ENCODE data around the gene RIBC2.
"Not testable (repeated sequence)": the region's sequence is repeated elsewhere in the genome, so short reads cannot be mapped to it uniquely, and the experiment has no call there.

Gene RIBC2

DNA sequence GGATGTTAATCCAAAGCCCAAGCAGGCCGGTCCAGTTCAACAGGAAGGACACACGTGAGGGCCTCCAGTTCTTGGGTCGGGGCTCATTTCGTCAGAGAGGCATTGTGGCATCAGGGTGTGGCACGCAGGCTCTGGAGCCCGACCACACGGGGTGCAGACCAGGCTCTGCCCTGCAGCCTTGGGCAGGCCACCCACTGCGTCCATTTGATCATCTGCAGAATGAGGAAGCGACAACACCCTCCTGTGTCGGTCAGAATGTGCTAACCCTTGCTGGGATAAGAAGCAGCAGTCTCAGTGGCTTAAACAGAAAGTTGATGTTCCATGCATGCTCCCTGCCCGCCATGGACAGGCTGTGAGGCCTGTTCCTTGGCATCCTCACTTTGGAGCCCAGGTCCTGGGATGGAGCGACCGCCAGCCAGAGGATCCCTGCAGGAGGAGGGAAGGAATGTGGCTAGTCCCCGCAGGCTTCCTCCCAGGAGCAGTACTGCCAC is 10.8 kb downstream of the RIBC2 start:
- in situ Hi-C loops (cut with HindIII; ENCODE audit: low sequenced_read_pairs): no loop called here

DNA sequence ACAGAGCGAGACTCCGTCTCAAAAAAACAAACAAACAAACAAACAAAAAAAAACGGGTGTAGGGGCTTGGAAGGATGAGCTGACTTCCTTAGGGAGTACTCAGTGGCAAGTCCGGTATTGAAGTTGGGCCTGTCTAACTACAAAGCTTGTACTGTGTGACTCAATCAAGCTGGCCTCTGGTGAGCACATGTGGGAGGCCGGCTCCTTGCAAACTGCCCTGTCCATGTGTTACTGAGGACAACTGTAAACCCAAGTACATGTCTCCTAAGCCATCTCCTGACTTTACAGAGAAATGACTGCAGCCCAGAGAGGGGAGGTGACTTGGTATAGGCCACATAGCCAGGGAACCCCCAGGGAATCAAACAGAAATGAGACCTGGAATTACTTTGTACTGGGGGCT is 11.6 kb downstream of the RIBC2 start:
- in situ Hi-C loops (cut with HindIII; ENCODE audit: low sequenced_read_pairs): loop anchor here (5.0 kb wide), 1 partner anchor 102 kb away; no protein-coding TSS in a partner anchor

DNA sequence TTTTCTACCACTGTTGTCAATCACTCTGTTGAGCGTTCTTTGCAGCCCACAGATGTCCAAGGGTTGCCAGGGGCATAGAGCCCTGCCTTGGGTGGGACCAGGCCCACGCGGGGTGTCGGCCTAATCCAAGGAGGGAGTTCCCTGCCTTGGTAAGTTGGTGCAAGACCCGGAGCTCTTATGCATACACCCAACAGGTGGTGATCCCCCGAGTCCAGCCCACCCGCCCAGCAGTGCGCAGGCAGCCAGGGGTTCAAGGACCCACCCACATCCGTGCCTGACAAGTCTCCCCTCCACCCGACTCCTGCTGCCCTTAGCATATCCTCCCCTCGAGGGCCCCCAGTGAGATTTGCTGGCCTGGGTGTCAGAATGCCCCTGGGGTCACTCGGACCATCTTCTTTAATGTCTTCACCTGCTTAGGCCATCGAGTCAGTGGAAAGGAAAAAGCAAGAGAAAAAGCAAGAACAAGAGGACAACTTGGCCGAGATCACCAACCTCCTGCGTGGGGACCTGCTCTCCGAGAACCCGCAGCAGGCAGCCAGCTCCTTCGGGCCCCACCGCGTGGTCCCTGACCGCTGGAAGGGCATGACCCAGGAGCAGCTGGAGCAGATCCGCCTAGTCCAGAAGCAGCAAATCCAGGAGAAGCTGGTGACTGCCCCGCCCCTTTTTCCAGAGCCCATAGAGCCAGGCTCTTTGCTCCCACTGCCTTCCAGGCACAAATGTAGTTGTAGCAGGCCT is 12.2 kb downstream of the RIBC2 start:
- in situ Hi-C loops (cut with HindIII; ENCODE audit: low sequenced_read_pairs): loop anchor here (5.0 kb wide), 1 partner anchor 102 kb away; no protein-coding TSS in a partner anchor

DNA sequence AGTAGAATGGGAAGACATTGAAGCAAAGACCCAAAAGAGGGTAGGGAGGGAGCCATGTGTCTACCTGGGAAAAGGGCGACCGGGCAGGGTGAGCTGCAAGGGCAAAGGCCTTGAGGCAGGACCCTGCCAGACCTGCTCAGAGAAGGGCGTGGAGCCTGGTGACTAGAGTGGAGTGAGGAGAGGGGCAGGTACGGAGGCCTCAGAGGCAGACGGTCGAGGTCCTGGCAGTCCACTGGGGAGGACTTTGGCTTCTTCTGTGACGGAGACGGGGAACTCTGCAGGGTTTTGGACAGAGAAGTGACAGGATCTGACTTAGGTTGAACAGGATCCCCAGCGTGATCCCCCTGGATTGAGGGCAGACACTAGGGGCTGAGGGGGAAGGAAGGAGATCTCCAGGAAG is 12.9 kb downstream of the RIBC2 start:
- in situ Hi-C loops (cut with HindIII; ENCODE audit: low sequenced_read_pairs): loop anchor here (5.0 kb wide), 1 partner anchor 101 kb away; no protein-coding TSS in a partner anchor

DNA sequence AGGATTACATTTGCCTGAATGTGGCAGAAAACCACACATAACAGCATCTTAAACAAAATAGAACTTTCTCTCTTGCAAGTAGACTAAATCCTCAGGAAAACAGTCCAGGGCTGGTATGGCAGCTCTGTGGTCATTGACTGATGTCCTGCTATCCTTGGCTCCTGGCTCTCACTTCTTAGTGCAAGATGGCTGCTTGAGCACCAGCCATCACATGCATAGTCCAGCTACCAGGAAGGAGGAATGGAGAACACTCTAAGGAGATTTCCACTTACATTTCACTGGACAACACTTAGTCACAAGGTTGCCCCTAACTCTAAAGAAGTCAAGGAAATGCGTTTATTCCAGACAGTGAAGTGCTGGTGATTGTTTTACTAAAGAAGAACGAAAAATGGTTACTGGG is 13.6 kb downstream of the RIBC2 start:
- in situ Hi-C loops (cut with HindIII; ENCODE audit: low sequenced_read_pairs): loop anchor here (5.0 kb wide), 1 partner anchor 100 kb away; no protein-coding TSS in a partner anchor

DNA sequence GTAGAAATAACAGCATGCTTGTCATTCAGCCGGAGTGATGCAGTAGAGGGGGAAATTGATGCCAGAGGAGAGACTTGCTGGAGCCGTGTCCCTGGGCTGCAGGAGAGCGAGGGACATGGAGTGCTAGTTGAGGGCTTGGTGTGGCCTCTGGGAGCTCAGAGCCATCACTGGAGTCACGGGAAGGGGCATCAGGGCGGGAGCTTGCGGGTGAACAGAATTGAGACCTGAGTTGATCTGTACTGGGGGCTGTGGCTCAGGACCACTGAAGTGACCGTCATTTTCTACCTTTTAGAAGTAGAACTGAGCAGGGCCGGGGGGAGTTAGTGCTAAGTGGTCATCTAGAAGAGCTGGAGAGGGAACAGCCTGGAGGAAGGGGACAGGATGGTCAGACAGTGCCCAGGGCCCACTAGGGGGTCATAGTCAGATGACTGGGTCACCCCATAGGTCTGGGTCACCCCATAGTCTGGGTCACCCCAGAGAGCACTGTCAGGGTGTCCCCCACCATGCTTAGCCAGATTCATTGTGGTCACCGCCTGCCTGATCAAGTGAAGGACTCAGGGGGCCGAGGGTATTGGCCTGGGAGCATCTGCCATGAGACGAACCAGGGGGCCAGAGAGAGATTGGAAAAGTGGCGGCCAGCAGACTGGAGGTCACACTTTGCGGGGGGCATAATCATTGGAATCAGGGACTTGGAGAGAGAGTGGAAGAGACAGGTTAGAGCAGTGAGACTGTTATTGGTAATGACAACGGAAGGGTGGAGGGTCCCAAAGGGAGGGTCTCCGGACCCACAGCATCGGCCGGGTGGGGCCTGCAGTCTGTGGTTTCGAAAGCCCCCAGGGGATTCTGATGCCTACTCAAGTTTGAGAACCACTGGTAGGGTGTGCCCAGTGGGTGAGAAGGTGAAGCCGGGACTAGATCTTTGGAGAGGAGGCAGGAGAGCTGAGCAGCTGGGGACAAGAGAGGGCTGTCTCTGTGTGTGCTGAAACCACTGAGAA is 15.2 kb downstream of the RIBC2 start:
- in situ Hi-C loops (cut with HindIII; ENCODE audit: low sequenced_read_pairs): loop anchor here (5.0 kb wide), 1 partner anchor 99 kb away; no protein-coding TSS in a partner anchor

DNA sequence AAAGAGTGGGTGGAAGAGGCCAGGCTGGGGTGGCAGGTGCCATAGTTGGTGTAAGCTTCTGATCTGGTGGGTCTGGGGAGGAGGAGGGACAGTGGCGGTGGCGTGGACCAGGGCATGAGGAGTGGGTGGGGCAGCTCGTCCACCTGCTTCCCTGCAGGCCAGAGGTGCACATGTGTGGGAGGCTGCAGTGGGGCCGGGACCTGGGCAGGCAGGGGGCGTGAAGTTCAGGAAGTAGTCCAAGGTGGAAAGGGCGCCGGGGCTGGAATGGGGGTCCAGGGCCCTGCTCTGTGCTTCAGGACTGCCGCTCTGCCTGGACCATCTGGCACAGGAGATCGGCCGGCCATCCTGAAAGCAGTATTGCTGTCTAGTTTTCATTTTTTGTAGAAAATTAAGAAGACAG is 15.9 kb downstream of the RIBC2 start:
- in situ Hi-C loops (cut with HindIII; ENCODE audit: low sequenced_read_pairs): loop anchor here (5.0 kb wide), 1 partner anchor 98 kb away; no protein-coding TSS in a partner anchor

DNA sequence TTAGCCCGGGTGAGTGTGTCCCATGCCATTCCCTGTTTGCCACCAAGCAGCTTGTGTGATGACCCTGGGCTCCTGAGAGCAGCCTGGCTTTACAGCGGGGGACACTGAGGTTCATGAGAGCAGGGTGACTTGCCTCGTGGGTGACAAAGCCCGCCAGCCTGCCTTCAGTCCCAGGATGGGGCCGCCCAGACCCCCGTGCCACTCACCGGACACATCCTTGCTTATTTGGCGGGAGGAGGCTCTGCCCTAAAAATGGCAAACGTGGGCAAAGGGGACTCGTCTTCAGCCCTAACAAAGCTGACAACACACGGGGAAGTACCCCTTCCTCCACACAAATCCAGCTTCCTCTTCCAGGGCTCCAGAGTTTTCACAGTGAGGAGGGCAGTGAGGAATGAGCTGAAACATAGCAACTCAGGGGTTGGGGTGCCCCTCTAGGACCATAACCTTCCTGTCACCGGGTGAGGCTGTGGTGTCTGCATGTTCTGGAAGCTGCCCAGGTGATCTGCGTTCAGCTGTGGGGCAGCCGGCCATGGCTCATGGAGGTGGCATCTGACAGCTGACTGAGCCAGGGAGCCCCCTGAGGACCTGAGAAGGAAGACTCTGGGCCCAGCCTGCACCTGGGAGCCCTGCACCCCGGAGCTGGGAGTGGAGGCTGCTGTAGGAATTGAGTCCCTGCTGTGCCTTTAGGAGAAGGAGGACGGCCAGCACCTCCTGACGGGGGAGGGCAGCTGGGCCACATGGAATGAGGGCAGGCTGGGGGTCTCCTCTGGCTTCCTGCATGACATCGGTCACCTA is 16.7 kb downstream of the RIBC2 start:
- in situ Hi-C loops (cut with HindIII; ENCODE audit: low sequenced_read_pairs): loop anchor here (5.0 kb wide), 2 partner anchors 97 to 153 kb away; no protein-coding TSS in a partner anchor

DNA sequence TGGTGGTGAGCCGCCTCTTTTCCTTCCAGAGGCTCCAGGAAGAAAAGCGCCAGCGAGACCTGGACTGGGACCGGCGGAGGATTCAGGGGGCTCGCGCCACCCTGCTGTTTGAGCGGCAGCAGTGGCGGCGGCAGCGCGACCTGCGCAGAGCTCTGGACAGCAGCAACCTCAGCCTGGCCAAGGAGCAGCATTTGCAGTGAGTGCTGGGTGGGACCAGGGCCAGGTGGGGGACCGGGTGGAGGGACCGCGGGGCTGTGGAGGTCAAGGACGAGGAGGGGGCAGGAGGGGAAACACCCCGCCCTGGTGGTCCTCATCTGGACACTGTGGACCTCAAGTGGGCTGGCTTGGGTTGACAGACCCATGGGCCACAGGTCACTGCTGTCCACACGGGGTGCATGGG is 17.4 kb downstream of the RIBC2 start:
- in situ Hi-C loops (cut with HindIII; ENCODE audit: low sequenced_read_pairs): loop anchor here (5.0 kb wide), 1 partner anchor 154 kb away; no protein-coding TSS in a partner anchor

DNA sequence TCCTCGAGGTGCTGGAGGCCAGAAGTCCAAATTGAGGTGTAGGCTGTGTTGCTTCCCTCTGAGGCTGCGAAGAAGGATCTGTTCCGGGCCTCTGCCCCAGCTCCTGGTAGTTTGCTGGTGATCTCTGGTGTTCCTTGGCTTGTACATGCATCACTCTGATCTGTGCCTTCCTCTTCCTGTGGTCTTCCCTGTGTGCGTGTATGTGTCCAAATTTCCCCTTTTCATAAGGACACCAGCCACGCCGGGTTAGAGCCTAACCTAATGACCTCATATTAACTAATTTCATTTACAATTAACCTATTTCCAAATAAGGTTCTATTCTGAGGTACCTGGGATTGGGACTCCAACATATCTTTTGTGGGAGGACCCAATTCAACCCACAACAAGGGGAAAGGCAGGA is 21.5 kb downstream of the RIBC2 start:
- in situ Hi-C loops (cut with HindIII; ENCODE audit: low sequenced_read_pairs): loop anchor here (5.0 kb wide), 1 partner anchor 158 kb away; no protein-coding TSS in a partner anchor

DNA sequence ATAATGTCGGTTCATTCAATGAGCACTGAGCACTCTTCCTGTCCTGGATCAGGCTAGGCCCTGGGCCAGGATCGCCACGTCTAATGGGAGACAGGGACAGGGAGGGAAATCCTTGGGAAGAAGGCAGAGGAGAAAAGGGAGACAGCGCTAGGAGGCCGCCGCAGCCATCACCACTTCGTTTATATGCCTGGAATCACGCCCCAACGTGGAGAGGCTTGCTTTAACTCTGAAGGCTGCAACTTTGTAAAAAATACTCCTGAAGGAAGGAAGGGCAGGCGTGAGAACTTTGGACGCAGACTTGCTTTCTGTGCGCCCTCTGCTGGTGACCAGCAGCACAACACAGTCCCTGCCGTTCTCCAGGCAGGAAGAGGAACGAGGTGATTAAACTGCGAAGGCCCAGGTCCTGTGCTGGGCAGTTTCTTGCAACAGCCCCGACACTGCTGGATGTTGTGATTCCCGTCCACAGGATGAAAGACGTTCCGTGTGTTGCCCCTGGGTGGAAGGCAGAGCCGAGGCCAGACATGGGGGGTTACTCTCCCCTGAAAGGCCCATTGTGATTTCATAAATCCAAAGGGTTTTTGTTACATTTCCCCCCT is 22.1 kb downstream of the RIBC2 start:
- in situ Hi-C loops (cut with HindIII; ENCODE audit: low sequenced_read_pairs): no loop called here

DNA sequence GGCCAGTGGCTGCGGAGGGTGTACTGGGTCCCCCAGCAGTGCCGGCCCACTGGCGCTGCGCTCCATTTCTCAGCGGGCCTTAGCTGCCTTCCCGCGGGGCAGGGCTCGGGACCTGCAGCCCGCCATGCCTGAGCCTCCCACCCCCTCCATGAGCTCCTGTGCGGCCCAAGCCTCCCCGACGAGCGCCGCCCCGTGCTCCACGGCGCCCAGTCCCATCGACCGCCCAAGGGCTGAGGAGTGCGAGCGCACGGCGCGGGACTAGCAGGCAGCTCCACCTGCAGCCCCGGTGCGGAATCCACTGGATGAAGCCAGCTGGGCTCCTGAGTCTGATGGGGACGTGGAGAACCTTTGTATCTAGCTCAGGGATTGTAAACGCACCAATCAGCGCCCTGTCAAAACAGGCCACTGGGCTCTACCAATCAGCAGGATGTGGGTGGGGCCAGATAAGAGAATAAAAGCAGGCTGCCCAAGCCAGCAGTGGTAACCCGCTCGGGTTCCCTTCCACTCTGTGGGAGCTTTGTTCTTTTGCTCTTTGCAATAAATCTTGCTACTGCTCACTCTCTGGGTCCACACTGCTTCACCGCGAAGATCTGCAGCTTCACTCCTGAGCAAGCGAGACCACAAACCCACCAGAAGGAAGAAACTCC is 23.5 kb downstream of the RIBC2 start:
- in situ Hi-C loops (cut with HindIII; ENCODE audit: low sequenced_read_pairs): not testable (repeated sequence)

DNA sequence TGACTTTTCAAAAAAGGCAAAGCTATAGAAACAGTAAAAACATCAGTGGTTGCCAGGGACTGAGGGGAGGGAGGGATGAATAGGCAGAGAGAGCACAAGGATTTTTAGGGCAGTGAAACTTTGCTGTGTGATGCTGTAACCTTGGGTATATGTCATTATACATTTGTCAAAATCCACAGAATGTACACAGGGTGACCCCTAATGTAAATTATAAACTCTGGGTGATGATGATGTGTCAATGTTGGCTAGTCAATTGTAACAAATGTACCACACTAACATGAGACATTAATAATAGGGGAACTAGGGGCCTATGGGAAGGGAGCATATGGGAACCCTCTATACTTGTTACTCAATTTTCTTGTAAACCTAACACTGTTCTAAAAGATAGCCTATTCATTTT is 24.8 kb downstream of the RIBC2 start:
- in situ Hi-C loops (cut with HindIII; ENCODE audit: low sequenced_read_pairs): no loop called here

DNA sequence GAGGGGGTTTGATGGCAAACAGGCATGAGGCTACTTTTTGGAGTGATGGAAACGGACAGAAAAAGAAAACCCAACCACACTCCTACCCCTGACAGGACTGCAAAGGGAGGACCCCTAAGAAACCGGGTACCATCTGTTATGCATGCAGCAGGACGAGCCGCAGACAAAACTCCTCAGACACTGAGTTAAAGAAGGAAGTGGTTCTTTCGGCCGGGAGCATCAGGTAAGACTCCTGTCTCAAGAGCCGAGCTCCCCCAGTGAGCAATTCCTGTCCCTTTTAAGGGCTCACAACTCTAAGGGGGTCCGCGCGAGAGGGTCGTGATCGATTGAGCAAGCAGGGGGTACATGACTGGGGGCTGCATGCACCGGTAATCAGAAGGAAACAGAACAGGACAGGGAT is 27.2 kb downstream of the RIBC2 start:
- in situ Hi-C loops (cut with HindIII; ENCODE audit: low sequenced_read_pairs): not testable (repeated sequence)

DNA sequence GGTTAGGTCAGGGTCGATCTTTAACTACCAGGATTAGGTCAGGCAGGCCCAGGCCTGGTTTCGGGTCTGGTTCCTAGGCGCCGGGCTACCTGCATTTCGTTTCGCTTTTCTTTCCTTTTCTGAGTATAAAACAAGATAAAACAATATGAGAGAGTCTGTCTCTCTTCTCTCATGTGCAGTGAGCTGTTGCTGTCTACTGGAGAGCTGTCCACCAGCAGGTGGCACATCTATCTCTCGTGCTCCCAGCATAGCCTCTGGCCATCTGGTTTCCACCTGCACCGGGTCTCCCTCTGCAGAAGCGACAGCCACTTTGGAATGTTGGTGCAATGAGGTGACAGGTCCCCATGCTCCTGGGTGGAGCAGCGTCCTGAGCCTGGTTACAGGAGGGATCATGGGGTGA is 27.6 kb downstream of the RIBC2 start:
- in situ Hi-C loops (cut with HindIII; ENCODE audit: low sequenced_read_pairs): no loop called here

DNA sequence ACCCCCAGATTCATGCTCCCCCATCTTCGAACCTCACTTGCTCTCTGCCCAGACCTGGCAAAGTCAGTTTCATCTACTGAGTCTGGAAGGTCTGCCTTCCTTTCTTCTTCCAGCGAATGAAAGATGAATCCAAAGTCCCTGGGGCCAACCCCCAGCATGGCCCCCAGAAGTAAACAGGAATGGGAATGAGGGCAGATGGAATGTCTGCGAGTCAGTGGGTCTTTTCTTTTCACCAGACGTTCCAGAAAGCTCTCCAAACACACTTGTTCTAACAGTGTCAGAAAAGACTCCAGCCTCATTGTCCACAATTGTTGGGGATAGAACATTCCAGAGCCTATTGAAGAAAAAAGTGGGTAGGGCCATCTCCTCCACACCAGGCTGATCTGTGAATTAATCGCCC is 28.6 kb downstream of the RIBC2 start:
- in situ Hi-C loops (cut with HindIII; ENCODE audit: low sequenced_read_pairs): no loop called here

DNA sequence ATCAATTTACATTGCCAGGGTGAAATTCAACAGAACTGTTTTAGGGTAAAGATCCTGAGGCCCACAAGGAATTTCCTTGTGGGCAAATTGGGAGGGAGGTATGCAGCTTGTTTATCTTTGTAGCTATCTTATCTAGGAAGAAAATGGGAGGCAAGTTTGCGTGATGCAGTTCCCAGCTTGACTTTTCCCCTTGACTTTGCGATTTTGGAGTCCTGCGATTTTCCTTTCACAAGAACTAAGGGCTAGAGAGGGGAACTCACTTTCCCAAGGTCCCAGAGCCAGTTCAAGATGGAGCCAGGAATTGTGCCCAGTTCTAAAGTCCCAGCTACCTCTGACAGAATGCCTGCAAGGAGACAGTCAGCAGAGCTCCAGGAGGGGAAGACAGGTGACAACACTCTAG is 30.7 kb downstream of the RIBC2 start:
- in situ Hi-C loops (cut with HindIII; ENCODE audit: low sequenced_read_pairs): no loop called here

DNA sequence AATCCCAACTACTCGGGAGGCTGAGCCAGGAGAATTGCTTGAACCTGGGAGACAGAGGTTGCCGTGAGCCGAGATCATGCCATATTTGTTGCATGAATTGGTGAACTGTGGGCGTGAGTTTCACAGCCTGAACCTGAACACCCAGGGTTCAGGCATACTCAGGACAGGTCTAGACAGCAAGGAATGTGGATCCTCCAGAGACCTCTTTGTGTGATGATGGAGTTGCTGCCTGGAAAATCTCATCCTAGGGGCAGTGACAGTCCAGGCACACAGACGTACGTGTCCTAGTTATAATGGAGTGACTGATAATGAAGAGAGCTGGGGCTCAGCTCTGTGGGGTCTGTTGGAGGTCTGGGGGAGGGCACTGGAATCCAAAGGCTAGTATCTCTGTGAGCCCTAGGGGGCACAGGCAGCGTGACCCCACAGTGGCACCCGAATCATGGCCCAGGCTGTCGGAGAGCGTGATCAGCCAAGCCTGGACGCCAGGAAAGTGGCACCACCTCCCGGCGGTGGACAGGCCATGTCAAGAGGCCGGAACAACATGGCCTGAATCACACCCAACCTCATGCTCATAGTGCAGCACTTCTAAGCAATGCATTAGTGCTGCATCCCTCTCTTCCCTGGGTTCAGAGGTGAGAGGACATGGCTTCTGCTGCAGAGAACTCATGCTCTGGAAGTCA is 31.7 kb downstream of the RIBC2 start:
- in situ Hi-C loops (cut with HindIII; ENCODE audit: low sequenced_read_pairs): no loop called here

DNA sequence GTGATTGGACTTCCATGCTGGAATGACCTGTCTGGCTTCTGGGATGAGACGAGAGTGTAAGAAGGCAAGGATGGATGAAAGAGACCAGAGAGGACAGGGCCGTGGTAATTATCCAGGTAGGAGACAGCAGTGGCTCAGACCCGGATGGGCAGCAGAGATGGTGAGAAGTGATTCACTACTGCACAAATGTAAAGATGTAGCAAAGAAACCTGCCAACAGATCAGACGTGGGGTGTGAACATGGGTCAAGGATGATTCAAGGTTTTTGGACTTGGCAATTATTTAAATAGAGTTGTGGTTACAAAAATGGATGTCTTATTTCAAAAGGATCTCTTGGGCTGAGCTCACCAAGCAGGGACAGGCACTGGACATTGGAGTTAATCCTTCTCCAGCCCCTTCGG is 32.7 kb downstream of the RIBC2 start:
- in situ Hi-C loops (cut with HindIII; ENCODE audit: low sequenced_read_pairs): no loop called here

Measured in endothelial cell of hepatic sinusoid (primary cell).